ENCODE results near the gene HIVEP3. TPM values are rescaled to one million over a fixed set of nuclear protein-coding genes. Genes with fewer than 3 reads are reported as not detected.

The HIVEP3 gene
- total RNA-seq, 1 experiment from 2014 or later = 1.4 TPM

DNA sequence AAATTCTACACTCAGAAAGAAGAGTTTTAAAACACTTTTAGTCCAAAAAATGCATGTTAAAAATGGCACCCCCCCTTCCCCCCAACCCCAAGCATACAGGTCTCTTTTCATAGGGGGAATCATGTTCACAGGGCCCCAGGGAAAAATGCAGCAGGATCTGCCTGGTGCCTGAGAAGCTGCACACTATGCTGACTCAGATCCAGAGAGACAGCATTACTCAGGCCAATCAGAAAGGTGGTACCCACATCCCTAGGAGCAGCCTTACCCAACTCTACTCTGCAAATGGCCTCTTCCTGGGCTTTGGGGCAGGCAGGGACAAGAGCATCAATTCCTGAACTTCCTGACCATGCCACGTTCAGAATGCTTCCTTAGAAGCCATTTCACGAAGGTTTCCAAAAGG, 119.0 kb downstream of the HIVEP3 start:
- no peaks in the 10 kb centered on the region for H3K23me2 ChIP-seq (ENCODE audit: insufficient read length, low read depth, low read length, poor library complexity, severe bottlenecking)
- no CpG with 5 or more reads among the region's 2 CpGs for WGBS (ENCODE audit: extremely low coverage, insufficient read length, low lambda C conversion rate)
- no peak overlapping the region for H4K91ac ChIP-seq (ENCODE audit: insufficient read length, low read depth, low read length)
- H3K4me2 ChIP-seq (ENCODE audit: insufficient read depth, insufficient read length, low read length) = no peak overlapping the region
- no peak overlapping the region for H3K23ac ChIP-seq (ENCODE audit: insufficient read length, low read depth, low read length)
- H2BK15ac ChIP-seq (ENCODE audit: low read depth, low read length) = no peak overlapping the region
- H3K27ac ChIP-seq (ENCODE audit: insufficient read length, low read depth, low read length) = no peak overlapping the region
- H2BK5ac ChIP-seq (ENCODE audit: insufficient read length, low read length) = no peak overlapping the region
- TF ChIP-seq, protein P1, sequence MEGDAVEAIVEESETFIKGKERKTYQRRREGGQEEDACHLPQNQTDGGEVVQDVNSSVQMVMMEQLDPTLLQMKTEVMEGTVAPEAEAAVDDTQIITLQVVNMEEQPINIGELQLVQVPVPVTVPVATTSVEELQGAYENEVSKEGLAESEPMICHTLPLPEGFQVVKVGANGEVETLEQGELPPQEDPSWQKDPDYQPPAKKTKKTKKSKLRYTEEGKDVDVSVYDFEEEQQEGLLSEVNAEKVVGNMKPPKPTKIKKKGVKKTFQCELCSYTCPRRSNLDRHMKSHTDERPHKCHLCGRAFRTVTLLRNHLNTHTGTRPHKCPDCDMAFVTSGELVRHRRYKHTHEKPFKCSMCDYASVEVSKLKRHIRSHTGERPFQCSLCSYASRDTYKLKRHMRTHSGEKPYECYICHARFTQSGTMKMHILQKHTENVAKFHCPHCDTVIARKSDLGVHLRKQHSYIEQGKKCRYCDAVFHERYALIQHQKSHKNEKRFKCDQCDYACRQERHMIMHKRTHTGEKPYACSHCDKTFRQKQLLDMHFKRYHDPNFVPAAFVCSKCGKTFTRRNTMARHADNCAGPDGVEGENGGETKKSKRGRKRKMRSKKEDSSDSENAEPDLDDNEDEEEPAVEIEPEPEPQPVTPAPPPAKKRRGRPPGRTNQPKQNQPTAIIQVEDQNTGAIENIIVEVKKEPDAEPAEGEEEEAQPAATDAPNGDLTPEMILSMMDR (conservative IDR thresholded peaks at IDR 0.05) = no peak
- H3K18ac ChIP-seq (ENCODE audit: insufficient read length, low read depth, low read length) = no peak overlapping the region
- H2BK120ac ChIP-seq (ENCODE audit: low read depth, low read length, poor library complexity, severe bottlenecking) = no peak overlapping the region
- H2BK20ac ChIP-seq (ENCODE audit: low read depth, low read length, poor library complexity, severe bottlenecking) = no peak overlapping the region
- H2AK5ac ChIP-seq (ENCODE audit: insufficient read length, low read length) = no peak overlapping the region
- Mint-ChIP-seq H3K9me3 (no peaks in the 10 kb centered on the region; a peak in 1 of 5 replicates), H3K36me3 (ENCODE audit: insufficient read depth in 1 of 3, low read depth in 3 of 3) (no peaks in the 10 kb centered on the region), H3K27me3 (ENCODE audit: low read depth) (peaks cover 2% of the 10 kb centered on the region), H3K4me3 (no peak overlapping the region), H3K27ac (no peak overlapping the region), H3K4me1 (0 out of 4 replicates have a peak, but pooled peaks cover 0 to 3% of the 10 kb centered on the region in 2 experiments)
- H4K8ac ChIP-seq (replicated peaks; ENCODE audit: insufficient read length, low read depth, low read length) = no peak overlapping the region
- no peak overlapping the region for H3K4ac ChIP-seq (ENCODE audit: low read depth, low read length)
- no peak overlapping the region for H4K5ac ChIP-seq (ENCODE audit: insufficient read length, low read depth, low read length)
- H2BK12ac ChIP-seq (ENCODE audit: insufficient read length, low read depth, low read length) = no peak overlapping the region
- H3K79me2 ChIP-seq (ENCODE audit: insufficient read depth, low read length) = no peaks in the 10 kb centered on the region
- H3K79me1 ChIP-seq (ENCODE audit: insufficient read depth, low read depth, low read length, poor library complexity, severe bottlenecking) = no peaks in the 10 kb centered on the region
- H3K4me1 ChIP-seq (ENCODE audit: insufficient read depth, low read length) = no peaks in the 10 kb centered on the region
- no peak overlapping the region for H2AFZ ChIP-seq (ENCODE audit: low read length)
- no peaks in the 10 kb centered on the region for H3K27me3 ChIP-seq (ENCODE audit: insufficient read depth, low read length)
- H3K56ac ChIP-seq (ENCODE audit: insufficient read length, low read depth, low read length) = no peak overlapping the region
- H3T11ph ChIP-seq (ENCODE audit: low read length) = no peak overlapping the region
- no peak for DNase-seq
- H3K14ac ChIP-seq (ENCODE audit: insufficient read depth, low read length) = no peak overlapping the region
- no peaks in the 10 kb centered on the region for H3K9me3 ChIP-seq (ENCODE audit: control insufficient read depth, low read depth, low read length)
- H3K9ac ChIP-seq (ENCODE audit: extremely low read depth, insufficient read length, low read length) = no peak overlapping the region
- H4K20me1 ChIP-seq (ENCODE audit: control insufficient read depth, insufficient read depth, insufficient read length) = no peaks in the 10 kb centered on the region

Measured in H9 (cell line).